GM12878 (cell line): ENCODE measurements around the gene CTSD. TPM values are rescaled to one million over a fixed set of nuclear protein-coding genes. Genes with fewer than 3 reads are reported as not detected.

Experiments used
- ATAC-seq: fragments of 200-7000 bp; cut with Tn5 transposase; 3 replicates; pipeline ENCODE4 v1.9.1; 2020; ENCODE audit warnings: mild to moderate bottlenecking, moderate library complexity
- BruUV-seq: library from RNA; stranded (reverse); fragments of 400-500 nt; replicated peaks from 2 replicates; lab custom pipeline; 2021; lab: Mats Ljungman, UMichigan
- CTCF ChIA-PET: fragments of 300-600 bp; sonication (Branson Sonifier 250); formaldehyde crosslinking; extraction: SDS; loops from one replicate; lab custom pipeline; 2021; ENCODE audit warnings: inconsistent platforms; lab: Yijun Ruan, JAX
- POLR2A ChIA-PET: fragments of 350-600 bp; formaldehyde crosslinking; extraction: SDS; loops from one replicate; lab custom pipeline; 2021; ENCODE audit warnings: inconsistent platforms; lab: Charles Lee
- RAD21 ChIA-PET: fragments of 300-600 bp; sonication (Branson Sonifier 250); formaldehyde crosslinking; loops from one replicate; lab custom pipeline; 2023; ENCODE audit warnings: antibody characterized with exemption; ENCODE audit not compliant: unreplicated experiment; lab: Charles Lee
- SMC1A ChIA-PET: fragments of 300-600 bp; sonication (Branson Sonifier 250); formaldehyde crosslinking; loops from one replicate; lab custom pipeline; 2023; ENCODE audit not compliant: unreplicated experiment, uncharacterized antibody; lab: Charles Lee
- DNase-seq: peaks from one replicate; pipeline ENCODE4 v3.0.0-alpha.2; 2011; ENCODE audit warnings: low read depth, low spot score
- FAIRE-seq: peaks from 3 replicates; lab custom pipeline; 2011; peaks lifted over from hg19 to GRCh38; lab: Jason Lieb, UNC
- H2AFZ ChIP-seq: 2 replicates; pipeline ENCODE4 v1.6.0; 2011; ENCODE audit warnings: low read depth, low read length, control low read depth; ENCODE audit not compliant: control insufficient read depth
- H3K27ac ChIP-seq: 2 replicates; pipeline ENCODE4 v1.5.1; 2011; ENCODE audit warnings: control low read depth; ENCODE audit not compliant: control insufficient read depth, insufficient read depth
- H3K27me3 ChIP-seq, 2 experiments: replicated peaks in 1 of 2; 2 replicates each; pipeline versions ENCODE4 v1.6.0 to v1.6.1; 2011; ENCODE audit warnings: low read length in 1 of 2; ENCODE audit not compliant: control insufficient read depth in 2 of 2, insufficient read depth in 2 of 2
- H3K36me3 ChIP-seq, 2 experiments: 2 replicates each; pipeline ENCODE4 v1.5.1; 2011; ENCODE audit warnings: low read length in 1 of 2; ENCODE audit not compliant: control insufficient read depth in 2 of 2, insufficient read depth in 2 of 2
- H3K4me1 ChIP-seq: 2 replicates; pipeline ENCODE4 v1.6.1; 2011; ENCODE audit warnings: mild to moderate bottlenecking, low read length, moderate library complexity, mixed read lengths; ENCODE audit not compliant: control insufficient read depth, insufficient read depth
- H3K4me2 ChIP-seq: 2 replicates; pipeline ENCODE4 v1.6.0; 2011; ENCODE audit warnings: control low read depth; ENCODE audit not compliant: control insufficient read depth, insufficient read depth
- H3K4me3 ChIP-seq: fragments of 200-600 bp; sonication (generic); 2 replicates; pipeline ENCODE4 v1.5.1; 2016
- H3K79me2 ChIP-seq: 2 replicates; pipeline ENCODE4 v1.6.0; 2011; ENCODE audit warnings: low read length; ENCODE audit not compliant: control insufficient read depth, insufficient read depth
- H3K9ac ChIP-seq: 2 replicates; pipeline ENCODE4 v1.8.0; 2011; ENCODE audit warnings: low read length, control low read depth, mixed read lengths; ENCODE audit not compliant: control insufficient read depth, insufficient read depth
- H3K9me3 ChIP-seq: replicated peaks from 3 replicates; pipeline ENCODE4 v1.5.1; 2011; ENCODE audit warnings: mild to moderate bottlenecking, low read length; ENCODE audit not compliant: control insufficient read depth, insufficient read depth
- H4K20me1 ChIP-seq: 2 replicates; pipeline ENCODE4 v1.6.0; 2011; ENCODE audit not compliant: control insufficient read depth, insufficient read depth
- BCL3 ChIP-seq: IDR thresholded peaks from 2 replicates; pipeline ENCODE4 v1.6.1; 2011; ENCODE audit warnings: borderline replicate concordance, low read depth, mild to moderate bottlenecking, moderate library complexity, low read length; ENCODE audit not compliant: insufficient read depth, poor library complexity, severe bottlenecking
- CREB1 ChIP-seq: IDR thresholded peaks from 2 replicates; pipeline ENCODE4 v1.6.1; 2012; ENCODE audit warnings: low read depth, mild to moderate bottlenecking, inconsistent platforms
- RBBP5 ChIP-seq: fragments of 200-600 bp; sonication (generic); conservative IDR thresholded peaks from 2 replicates; pipeline ENCODE4 v1.6.1; 2016
- SIN3A ChIP-seq: IDR thresholded peaks from 2 replicates; pipeline ENCODE4 v1.6.1; 2012; ENCODE audit warnings: low read depth, low read length, improper control_type of control experiment
- SKIL ChIP-seq: fragments of 450-650 bp; IDR thresholded peaks from 2 replicates; pipeline ENCODE4 v1.6.1; 2017; ENCODE audit warnings: mild to moderate bottlenecking, low read depth, inconsistent platforms; ENCODE audit not compliant: poor library complexity, severe bottlenecking
- YBX1 ChIP-seq: fragments of 450-650 bp; IDR thresholded peaks from 2 replicates; pipeline ENCODE4 v1.6.1; 2016; ENCODE audit warnings: antibody characterized with exemption
- ZBTB33 ChIP-seq: fragments of 450-650 bp; IDR thresholded peaks from 2 replicates; pipeline ENCODE4 v1.6.1; 2017; ENCODE audit warnings: mild to moderate bottlenecking
- WGBS: methylation state at CpG from one replicate; pipeline ENCODE4 v1.1.6; 2016; ENCODE audit warnings: low lambda C conversion rate; ENCODE audit not compliant: insufficient replicate concordance, insufficient coverage; ENCODE audit errors: missing lambda C conversion rate; 5-methylcytosine and 5-hydroxymethylcytosine counted together
- in situ Hi-C: fragments of 300-500 bp; cut with MboI; formaldehyde crosslinking; loops from 9 replicates; pipeline ENCODE4 v1.14.3; 2018; ENCODE audit warnings: mixed read lengths
- intact Hi-C: fragments of 100-400 bp; cut with micrococcal nuclease; formaldehyde crosslinking; loops from one replicate; pipeline ENCODE4 v1.14.2; 2022; ENCODE audit not compliant: unreplicated experiment
- polyA plus RNA-seq, 11 experiments: library from polyadenylated mRNA; depleted of rRNA in 4 of 11; unstranded in 6 of 11; stranded (reverse) in 5 of 11; fragments of >200 nt; fragmentation: Nextera tagmentation in 4 of 11; fragmentation: Illumina TruSeq in 1 of 11; extraction: Ambion mirVana in 4 of 11; extraction: Trizol in 1 of 11; gene quantifications; 1 replicate in 1 of 11; 2 replicates in 10 of 11; pipeline versions ENCODE4 v1.2.1 to v1.2.3, GENCODE V29; 2011 to 2016; ENCODE audit warnings: inconsistent platforms in 2 of 11, missing spikeins in 2 of 11, low read depth in 1 of 11
- total RNA-seq, 4 experiments: library from RNA; depleted of rRNA in 3 of 4; stranded (reverse); fragments of >200 nt in 3 of 4; fragmentation: Illumina TruSeq in 1 of 4; extraction: Trizol in 1 of 4; gene quantifications; 2 replicates each; pipeline versions ENCODE4 v1.2.1 to v1.2.3, GENCODE V29; 2013 to 2021

The CTSD gene
- total and polyA plus RNA-seq, 10 of the 15 experiments (the other 5 are each of a cell fraction or from before 2014, with no cell fraction given) = 0.42 to 54.6 (median 25.0) TPM

- no peaks in the 10 kb centered on the region for H4K20me1 ChIP-seq
- WGBS = 43% methylated on average over 33 of the region's 34 CpGs
- in situ Hi-C loops = no loop called here
- ATAC-seq (no peak), DNase-seq (no peak), FAIRE-seq (no peak)
- H3K27me3 ChIP-seq = no peaks in the 10 kb centered on the region; a peak in 1 of 4 replicates
- no peak overlapping the region for H2AFZ ChIP-seq
- no peak overlapping the region for H3K9ac ChIP-seq
- H3K36me3 ChIP-seq = no peaks in the 10 kb centered on the region
- no TSS peak for BruUV-seq
- no peak for TF ChIP-seq ZBTB33
- no peak for TF ChIP-seq SKIL
- TF ChIP-seq SIN3A = no peak
- TF ChIP-seq CREB1 = no peak
- no peak for TF ChIP-seq BCL3
- no peak for TF ChIP-seq RBBP5
- no peak for TF ChIP-seq YBX1
- CTCF ChIA-PET = no interaction called here
- H3K4me1 ChIP-seq = no peaks in the 10 kb centered on the region
- POLR2A ChIA-PET = no interaction called here
- H3K27ac ChIP-seq = no peak overlapping the region
- intact Hi-C loops = no loop called here
- no peaks in the 10 kb centered on the region for H3K79me2 ChIP-seq
- no peak overlapping the region for H3K4me2 ChIP-seq
- SMC1A ChIA-PET = no interaction called here
- no peaks in the 10 kb centered on the region for H3K9me3 ChIP-seq
- RAD21 ChIA-PET = no interaction called here
- no peak overlapping the region for H3K4me3 ChIP-seq
Measured at GRCh38 chr11:1779806-1780699, 16.3 kb upstream of the CTSD start.
